ENCODE measurements around the gene ARHGEF7.

DNA sequence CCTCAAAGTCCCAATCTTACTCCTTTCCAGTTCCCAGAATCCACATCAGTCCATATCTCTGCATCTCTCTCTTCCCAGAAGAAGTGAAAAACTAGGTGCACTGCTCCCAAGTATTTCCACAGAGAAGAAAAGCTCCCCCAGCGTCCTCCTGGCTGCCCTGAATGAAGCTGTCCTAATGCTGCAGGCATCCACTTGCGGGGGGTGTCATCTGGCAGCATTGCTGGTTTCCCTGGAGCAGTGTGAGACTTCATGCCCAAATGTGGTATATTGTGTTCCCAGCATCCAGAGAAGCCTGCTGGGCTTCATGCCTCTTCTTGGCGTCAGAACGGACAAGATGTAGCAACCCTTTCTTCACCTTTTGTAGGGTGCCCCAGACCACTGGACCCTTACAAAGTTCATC lies 32.9 kb upstream of the ARHGEF7 start:
- TF ChIP-seq, protein P1, sequence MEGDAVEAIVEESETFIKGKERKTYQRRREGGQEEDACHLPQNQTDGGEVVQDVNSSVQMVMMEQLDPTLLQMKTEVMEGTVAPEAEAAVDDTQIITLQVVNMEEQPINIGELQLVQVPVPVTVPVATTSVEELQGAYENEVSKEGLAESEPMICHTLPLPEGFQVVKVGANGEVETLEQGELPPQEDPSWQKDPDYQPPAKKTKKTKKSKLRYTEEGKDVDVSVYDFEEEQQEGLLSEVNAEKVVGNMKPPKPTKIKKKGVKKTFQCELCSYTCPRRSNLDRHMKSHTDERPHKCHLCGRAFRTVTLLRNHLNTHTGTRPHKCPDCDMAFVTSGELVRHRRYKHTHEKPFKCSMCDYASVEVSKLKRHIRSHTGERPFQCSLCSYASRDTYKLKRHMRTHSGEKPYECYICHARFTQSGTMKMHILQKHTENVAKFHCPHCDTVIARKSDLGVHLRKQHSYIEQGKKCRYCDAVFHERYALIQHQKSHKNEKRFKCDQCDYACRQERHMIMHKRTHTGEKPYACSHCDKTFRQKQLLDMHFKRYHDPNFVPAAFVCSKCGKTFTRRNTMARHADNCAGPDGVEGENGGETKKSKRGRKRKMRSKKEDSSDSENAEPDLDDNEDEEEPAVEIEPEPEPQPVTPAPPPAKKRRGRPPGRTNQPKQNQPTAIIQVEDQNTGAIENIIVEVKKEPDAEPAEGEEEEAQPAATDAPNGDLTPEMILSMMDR (conservative IDR thresholded peaks at IDR 0.05 in 1 of 2, IDR thresholded peaks at IDR 0.05 in 1 of 2; ENCODE audit: extremely low read depth in 1 of 2, insufficient read depth in 1 of 2, low read depth in 1 of 2, low read length in 2 of 2): no peak
- TF ChIP-seq EZH2 (IDR thresholded peaks at IDR 0.05; ENCODE audit: borderline replicate concordance, low read length): no peak
